NCI-H1694 treated with DMSO at 0.1 percent for 48 hours (cell line): Measurements from ENCODE around the gene ROBO4.

Experiments
- DNase-seq: peaks from one replicate; lab custom pipeline; 2025; lab: John Stamatoyannopoulos, UW

The ROBO4 gene

DNA sequence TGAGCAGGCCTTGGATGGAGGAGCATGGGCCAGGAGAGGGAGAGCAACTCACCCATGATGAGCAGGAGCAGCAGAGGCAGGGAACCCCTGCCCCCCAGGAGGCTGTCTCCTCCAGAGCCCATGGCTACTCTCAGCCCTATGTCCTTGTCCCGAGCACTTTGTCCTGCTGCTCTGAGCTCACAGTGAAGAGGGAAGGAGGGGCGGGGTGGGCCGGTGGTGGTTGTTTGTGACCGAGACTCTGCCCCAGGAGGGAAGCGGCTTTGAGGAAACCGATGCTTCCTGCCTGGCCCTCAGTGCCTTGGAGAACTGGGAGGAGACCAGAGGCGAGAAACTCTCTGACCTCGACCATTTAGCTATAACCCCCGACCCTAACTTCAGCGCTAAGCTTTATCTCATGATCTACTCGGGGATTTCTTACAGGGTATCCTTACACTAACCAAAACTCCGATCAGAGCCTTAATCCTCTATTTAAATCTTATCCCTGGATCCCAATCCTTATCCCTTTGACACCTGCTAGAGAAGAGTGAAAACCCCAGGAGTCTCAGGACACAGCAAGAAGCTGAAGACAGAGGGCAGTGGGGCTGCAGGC lies at the start of gene ROBO4:
ROBO4 (minus strand) TSS at position 192 of the 589 bp plus-strand sequence; CDS start at position 122, 70 bp downstream.
- DNase-seq: no peak

DNA sequence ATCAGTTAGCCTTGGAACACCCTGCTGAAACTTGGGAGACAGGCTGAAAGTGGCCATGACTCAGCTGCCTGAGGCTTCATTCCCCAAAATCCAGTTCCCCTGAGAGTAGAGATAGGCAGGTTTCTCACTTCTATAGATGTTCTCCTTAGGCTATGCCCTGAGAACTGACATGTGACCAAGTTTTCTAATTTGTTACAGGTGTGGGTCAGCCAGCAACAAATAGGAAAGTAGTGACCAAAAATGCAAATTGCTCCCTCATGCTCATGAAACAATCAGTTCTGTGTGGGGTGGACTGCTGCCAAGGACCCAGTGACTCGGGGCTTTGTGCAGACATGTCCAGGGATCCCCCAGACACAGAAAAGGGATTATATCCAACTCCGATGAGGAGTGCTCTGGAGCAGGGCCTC lies 49.1 kb upstream of the ROBO4 start:
- no peak for DNase-seq

- DNase-seq: no peak
Measured at GRCh38 chr11:124945826-124946225, 48.2 kb upstream of the ROBO4 start.

DNA sequence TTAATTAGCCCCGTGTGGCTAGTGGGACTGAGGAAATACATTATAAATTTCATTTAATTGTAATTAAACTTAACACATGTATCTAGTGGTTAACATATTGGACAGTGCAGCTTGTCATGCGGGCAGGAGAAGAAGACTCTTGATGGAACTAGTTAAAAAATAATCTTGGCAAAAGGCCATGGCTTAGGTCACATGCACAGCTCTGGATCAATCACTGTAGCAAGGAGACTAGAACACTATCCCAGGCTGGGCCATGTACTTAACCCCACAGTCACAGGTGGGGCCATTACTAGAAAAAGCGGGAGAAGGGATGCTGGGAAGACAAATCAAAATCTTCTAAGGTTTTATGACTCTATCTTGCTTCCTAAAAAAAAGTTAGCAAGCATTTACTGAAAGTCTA lies 46.9 kb upstream of the ROBO4 start:
- no peak for DNase-seq

GRCh38 chr11:124943741-124944140 lies 46.1 kb upstream of the ROBO4 start:
- no peak for DNase-seq

DNA sequence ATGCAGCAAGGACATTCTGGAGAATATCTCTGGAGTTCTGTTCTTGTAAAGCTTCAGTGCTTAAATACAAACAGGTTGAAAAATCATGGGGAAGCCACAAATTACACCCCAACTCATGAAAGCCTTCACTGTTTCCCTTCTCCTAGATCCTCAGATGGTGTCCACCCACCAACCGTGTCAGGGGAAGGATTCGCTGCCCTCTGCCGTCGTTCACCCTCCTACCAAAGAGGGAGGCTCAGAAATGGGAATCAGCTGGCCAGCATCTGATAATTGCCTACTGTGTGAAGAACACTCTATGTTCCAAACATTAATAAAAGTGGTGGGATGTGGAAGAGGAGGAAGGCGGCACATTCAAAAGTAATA lies 45.6 kb upstream of the ROBO4 start:
- no peak for DNase-seq

DNA sequence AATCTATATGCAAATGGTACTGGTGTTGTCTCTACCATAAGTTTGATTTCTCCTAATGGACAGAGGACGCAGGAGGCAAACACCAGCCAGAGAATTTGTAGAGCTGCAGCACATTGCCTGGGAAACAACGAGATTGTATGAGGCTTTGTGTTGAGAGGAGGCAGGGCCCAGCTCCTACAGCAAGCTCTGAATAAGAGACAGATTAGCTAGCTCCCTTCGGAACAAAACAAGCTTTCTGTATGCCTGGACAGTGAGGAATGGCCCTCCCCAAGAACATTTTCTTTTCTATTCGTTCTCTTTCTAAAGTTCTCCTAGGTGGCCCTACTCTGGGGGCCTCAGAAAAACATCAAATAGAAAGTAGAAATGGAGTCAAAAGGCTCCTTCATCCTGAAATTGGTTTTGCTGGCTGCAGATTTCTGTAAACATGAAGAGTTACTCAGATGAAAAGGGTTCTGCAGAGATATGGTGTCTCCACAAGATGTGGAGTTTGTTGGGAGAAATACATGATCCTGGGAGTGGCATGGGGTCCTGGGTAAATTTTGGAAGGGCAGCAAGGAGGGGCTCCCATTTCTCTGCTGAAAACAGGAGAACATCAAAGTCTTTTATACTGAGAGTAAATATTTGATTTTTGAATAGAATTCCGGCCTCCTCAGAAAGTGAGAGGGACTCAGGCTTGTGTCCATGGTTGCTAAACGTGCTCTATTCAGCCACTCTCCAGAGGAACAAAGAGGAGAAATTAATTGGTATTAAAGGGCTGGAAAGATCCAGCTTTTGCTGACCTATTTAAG lies 45.0 kb upstream of the ROBO4 start:
- no peak for DNase-seq

GRCh38 chr11:124941703-124942102 lies 44.0 kb upstream of the ROBO4 start:
- no peak for DNase-seq

DNA sequence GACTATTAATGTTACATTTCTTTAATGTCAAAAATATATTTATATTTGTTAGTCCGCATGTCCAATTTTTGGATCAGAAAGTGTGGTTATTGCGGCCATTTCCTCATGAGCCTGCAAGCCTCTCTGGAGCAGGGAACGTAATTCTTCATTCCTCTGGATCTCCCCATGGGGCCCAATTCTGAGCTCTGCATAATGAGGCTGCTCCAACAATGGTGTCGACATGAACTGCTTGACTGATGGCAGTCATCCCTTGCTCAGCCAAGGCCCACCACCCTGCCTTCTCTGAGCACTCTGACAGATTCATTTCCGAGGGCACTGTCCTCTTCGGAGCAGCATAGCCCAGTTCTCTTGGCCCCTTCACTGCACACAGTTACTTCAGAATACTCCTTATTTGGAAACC lies 41.3 kb upstream of the ROBO4 start:
- no peak for DNase-seq

DNA sequence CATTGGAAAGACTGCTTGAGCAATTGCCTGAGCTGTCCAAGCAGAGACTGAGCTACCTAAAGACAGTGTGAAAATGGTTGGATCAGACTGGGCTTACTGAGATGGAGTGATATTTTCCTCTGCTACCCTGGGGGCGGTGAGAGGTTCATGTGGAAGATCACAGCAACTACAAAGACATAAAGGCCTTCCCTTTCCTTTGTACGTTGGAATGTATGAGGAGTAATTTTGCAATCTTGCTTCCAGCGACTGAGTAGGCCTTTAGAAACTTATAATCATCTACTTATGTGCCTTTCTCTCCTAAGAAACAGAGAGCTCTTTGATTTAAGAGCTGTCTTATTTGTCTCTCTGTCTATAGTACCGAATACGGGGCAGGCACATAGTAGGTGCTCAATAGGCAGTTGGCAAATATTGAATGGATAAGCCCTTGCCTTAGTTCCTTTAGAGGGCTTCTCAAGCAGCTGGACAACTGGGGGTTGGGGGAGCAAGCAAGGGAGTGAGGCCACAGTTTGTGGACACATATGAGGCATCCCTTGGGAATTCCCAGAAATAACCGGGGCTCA lies 40.6 kb upstream of the ROBO4 start:
- no peak for DNase-seq

GRCh38 chr11:124937336-124937935 lies 39.8 kb upstream of the ROBO4 start:
- no peak for DNase-seq

DNA sequence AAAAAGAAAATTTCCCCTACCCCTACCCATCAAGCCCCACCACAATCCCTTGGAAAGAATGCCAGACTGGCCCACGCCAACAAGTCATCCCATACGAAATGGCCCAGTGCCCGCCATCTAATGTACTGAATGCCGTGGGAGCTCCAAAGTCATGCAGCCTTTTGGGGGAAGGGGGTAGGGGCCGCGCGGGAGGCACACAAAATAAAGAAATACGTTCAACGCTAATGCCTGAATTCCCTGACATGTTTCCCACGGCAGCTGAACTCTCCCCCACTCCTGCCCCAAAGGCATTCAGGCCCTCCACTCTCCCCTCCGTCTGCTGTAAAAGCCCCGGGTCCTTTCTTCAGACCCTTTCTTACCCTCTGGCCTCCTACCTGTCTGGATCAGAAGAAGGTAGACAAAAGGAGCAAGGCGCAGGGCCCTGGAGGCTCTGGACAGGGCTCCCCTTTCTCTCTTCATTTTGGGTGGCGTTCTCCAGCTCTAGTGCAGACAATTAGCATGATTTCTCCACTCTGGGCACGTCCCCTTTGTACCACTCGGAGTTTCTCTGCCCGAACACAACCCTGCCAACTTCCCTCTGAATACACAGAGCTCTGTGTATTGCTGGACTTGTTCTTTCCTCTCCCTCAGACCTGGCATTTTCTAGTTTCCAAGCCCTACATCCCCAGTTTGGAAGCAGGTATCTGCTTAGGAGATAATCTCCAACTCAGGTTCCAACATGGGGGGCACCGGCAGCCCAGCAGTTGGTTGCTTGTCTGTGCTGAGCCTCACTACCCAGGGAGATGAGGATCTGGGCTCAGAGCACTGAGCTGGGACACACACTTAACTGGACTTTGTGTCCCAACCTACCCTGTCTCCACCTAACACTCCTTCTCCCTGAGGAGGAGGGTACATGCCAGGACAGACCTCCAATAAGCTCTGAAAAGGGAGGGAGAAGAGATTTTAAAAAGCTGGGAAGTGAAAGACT lies 38.2 kb upstream of the ROBO4 start, which contains the start of gene HEPACAM:
HEPACAM (minus strand) TSS at position 500 of the 967 bp plus-strand sequence; CDS start at position 459, 41 bp downstream.
- DNase-seq: no peak

DNA sequence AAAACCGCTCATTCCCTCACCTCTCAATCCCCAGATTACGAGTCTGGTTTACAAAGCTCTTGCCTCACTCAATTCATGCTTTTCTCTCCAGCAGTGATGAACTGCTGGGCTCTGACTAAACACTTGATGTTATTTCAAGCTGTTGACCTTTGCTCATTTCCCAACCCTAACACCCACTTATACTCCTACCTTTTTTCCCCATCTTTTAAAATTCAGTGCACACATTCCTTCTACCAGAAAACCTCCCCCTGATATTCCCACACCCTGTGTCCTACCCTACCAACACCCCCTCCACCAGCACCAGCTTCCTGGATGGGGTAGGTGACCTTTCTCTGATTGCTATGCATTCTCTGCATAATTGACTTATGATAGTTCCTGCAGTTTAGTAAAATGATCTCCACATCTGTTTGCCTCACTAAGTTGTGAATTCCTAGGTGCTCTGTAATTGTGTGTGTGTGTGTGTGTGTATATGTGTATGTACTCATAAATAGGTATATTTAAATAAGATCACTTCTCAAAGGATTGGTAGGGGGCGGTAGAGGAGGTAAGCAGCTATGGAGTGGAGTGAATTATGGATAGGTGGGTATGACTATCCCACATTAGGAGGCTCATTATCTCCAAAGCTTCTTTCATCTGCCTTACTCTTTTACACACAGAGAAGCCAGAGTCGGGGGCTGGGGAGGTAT lies 37.3 kb upstream of the ROBO4 start:
- DNase-seq: no peak

GRCh38 chr11:124930799-124931198 lies 33.1 kb upstream of the ROBO4 start:
- DNase-seq: no peak

DNA sequence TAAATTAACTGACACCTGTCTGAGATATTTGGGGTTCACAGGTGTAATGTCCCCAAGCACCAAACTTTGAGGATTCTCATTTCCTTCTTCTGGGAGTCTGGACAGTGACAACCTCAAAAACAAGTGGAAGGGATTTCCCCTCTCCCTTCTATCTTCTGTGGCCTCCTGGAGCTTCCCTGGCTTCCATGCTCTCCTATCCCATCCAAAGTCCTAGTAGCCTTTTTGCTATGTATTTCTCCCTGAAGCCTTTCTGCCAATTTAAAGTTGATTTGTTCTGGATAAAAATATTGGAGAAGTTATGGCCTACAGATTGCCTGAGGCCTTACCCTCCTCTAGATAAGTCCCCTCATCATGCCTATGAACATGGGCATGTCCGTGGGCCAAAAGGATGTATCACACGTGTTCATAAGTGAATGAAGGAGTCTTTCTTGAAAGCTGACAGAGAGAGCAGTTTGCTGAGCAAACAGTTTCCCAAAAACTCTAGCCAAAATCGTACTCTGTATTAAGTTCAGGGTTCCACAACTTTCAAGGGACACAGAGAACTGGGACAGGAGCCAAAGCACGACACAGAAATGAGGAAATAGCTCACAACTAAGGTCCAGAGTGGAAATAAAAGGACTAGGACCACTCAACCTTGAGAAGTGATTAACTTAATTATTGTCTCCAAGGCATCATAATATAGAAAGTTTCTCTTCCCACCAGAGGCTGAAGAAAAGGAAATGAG lies 31.4 kb upstream of the ROBO4 start:
- DNase-seq: no peak

- no peak for DNase-seq
Measured at GRCh38 chr11:124923296-124923695, 25.6 kb upstream of the ROBO4 start.

- no peak for DNase-seq
Measured at GRCh38 chr11:124922831-124923230, 25.2 kb upstream of the ROBO4 start.

GRCh38 chr11:124920870-124921609 lies 23.4 kb upstream of the ROBO4 start:
- DNase-seq: no peak

DNA sequence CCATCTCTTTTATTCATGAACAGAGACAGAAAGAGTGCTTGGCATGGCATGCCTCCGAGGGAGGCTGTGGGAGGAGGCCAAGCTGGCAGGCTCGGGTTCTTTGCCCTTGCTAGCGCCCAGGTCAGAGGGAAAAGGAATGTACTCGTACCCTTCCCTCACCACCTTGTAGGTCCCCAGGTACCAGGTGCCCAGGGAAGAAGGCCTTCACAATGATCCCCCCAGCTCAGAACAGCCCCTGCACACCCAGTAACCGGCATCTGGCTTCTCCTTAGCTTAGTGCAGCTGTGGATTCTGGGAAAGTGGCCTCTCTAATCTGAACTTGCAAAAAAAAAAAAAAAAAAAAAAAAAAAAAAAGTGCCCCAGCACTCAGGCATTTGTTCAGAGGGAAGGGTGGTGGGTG lies 22.7 kb upstream of the ROBO4 start:
- DNase-seq: no peak

- no peak for DNase-seq
Measured at GRCh38 chr11:124919898-124920297, 22.2 kb upstream of the ROBO4 start.
